Fibroblast of skin of left quadriceps (primary cell): ENCODE results near the gene TBPL2.
"Not testable (repeated sequence)": the region's sequence is repeated elsewhere in the genome, so short reads cannot be mapped to it uniquely, and the experiment has no call there.

Experiments used
- DNase-seq, 2 experiments: peaks; one replicate each; pipeline ENCODE4 v3.0.0-alpha.2; 2013; ENCODE audit warnings: low read depth in 2 of 2

TBPL2 gene

GRCh38 chr14:55404173-55404854 lies 36.1 kb downstream of the TBPL2 start:
- no peak for DNase-seq

GRCh38 chr14:55401751-55402150 lies 38.7 kb downstream of the TBPL2 start:
- no peak for DNase-seq

- DNase-seq, result no peak
Measured at GRCh38 chr14:55399852-55400251, 40.6 kb downstream of the TBPL2 start.

- DNase-seq, result no peak
Measured at GRCh38 chr14:55399183-55399582, 41.2 kb downstream of the TBPL2 start.

- peak; percentile 89 to 90 for DNase-seq
Measured at GRCh38 chr14:55398679-55399078, 41.7 kb downstream of the TBPL2 start.

- peak; percentile 40 to 44 for DNase-seq
Measured at GRCh38 chr14:55389330-55389729, 51.1 kb downstream of the TBPL2 start.

- peak in 1 of 2 experiments; percentile 31 for DNase-seq
Measured at GRCh38 chr14:55388160-55388559, 52.3 kb downstream of the TBPL2 start.

- no peak for DNase-seq
Measured at GRCh38 chr14:55387121-55387520, 53.3 kb downstream of the TBPL2 start.

GRCh38 chr14:55386037-55386808 lies 54.2 kb downstream of the TBPL2 start:
- no peak for DNase-seq

- DNase-seq, result no peak
Measured at GRCh38 chr14:55384536-55384935, 55.9 kb downstream of the TBPL2 start.

- DNase-seq, result no peak
Measured at GRCh38 chr14:55383541-55384140, 56.8 kb downstream of the TBPL2 start.

- DNase-seq, result not testable (repeated sequence)
Measured at GRCh38 chr14:55383056-55383466, 57.4 kb downstream of the TBPL2 start.

GRCh38 chr14:55382483-55382882 lies 57.9 kb downstream of the TBPL2 start:
- DNase-seq, result no peak

GRCh38 chr14:55381561-55381960 lies 58.9 kb downstream of the TBPL2 start:
- no peak for DNase-seq

- DNase-seq, result no peak
Measured at GRCh38 chr14:55381040-55381439, 59.4 kb downstream of the TBPL2 start.

- DNase-seq, result no peak
Measured at GRCh38 chr14:55377236-55377635, 63.2 kb downstream of the TBPL2 start.

GRCh38 chr14:55374771-55375170 lies 65.6 kb downstream of the TBPL2 start:
- no peak for DNase-seq

- DNase-seq, result no peak
Measured at GRCh38 chr14:55373784-55374705, 66.4 kb downstream of the TBPL2 start.

GRCh38 chr14:55372825-55373224 lies 67.6 kb downstream of the TBPL2 start:
- DNase-seq, result no peak

- no peak for DNase-seq
Measured at GRCh38 chr14:55372423-55372822, 68.0 kb downstream of the TBPL2 start.

GRCh38 chr14:55370883-55371455 lies 69.4 kb downstream of the TBPL2 start:
- DNase-seq, result no peak
